Measurements from ENCODE around the gene F11.

The F11 gene

GRCh38 chr4:186297013-186297645 lies 31.1 kb downstream of the F11 start:
- no peak overlapping the region for H3K27ac ChIP-seq
- TF ChIP-seq CTCF (conservative IDR thresholded peaks at IDR 0.05) (peak; percentile 72), ZFX (IDR thresholded peaks at IDR 0.05) (no peak)

- TF ChIP-seq CTCF (conservative IDR thresholded peaks at IDR 0.05) (no peak), ZFX (IDR thresholded peaks at IDR 0.05) (no peak)
Observed at GRCh38 chr4:186298031-186298647, 32.1 kb downstream of the F11 start.

GRCh38 chr4:186299291-186299690 lies 33.3 kb downstream of the F11 start:
- no peak overlapping the region for H3K27ac ChIP-seq
- TF ChIP-seq CTCF (conservative IDR thresholded peaks at IDR 0.05) (no peak), ZFX (IDR thresholded peaks at IDR 0.05) (no peak)

More at GRCh38 chr4:186298031-186298647, 32.1 kb downstream of the F11 start:
- no peak overlapping the region for H3K27ac ChIP-seq

GRCh38 chr4:186300659-186301390 lies 34.8 kb downstream of the F11 start:
- TF ChIP-seq CTCF (conservative IDR thresholded peaks at IDR 0.05), result no peak
- no peak for TF ChIP-seq ZFX (IDR thresholded peaks at IDR 0.05)
- no peak overlapping the region for H3K27ac ChIP-seq

- TF ChIP-seq ZFX (IDR thresholded peaks at IDR 0.05) (no peak), CTCF (conservative IDR thresholded peaks at IDR 0.05) (no peak)
- no peak overlapping the region for H3K27ac ChIP-seq
Observed at GRCh38 chr4:186304216-186304615, 38.2 kb downstream of the F11 start.

- no peak overlapping the region for H3K27ac ChIP-seq
- TF ChIP-seq ZFX (IDR thresholded peaks at IDR 0.05) (no peak), CTCF (conservative IDR thresholded peaks at IDR 0.05) (no peak)
Observed at GRCh38 chr4:186304866-186305505, 39.0 kb downstream of the F11 start.

GRCh38 chr4:186307497-186307896 lies 41.5 kb downstream of the F11 start:
- TF ChIP-seq ZFX (IDR thresholded peaks at IDR 0.05) (no peak), CTCF (conservative IDR thresholded peaks at IDR 0.05) (no peak)

More at GRCh38 chr4:186307497-186307896, 41.5 kb downstream of the F11 start:
- no peak overlapping the region for H3K27ac ChIP-seq
